Vagina (tissue), 2 donors: Measurements from ENCODE around the gene TGFB2.

Source experiments
- POLR2A ChIP-seq, 2 donors: fragments of 450-650 bp; IDR thresholded peaks; one replicate each; pipeline ENCODE4 v1.6.1; 2017; ENCODE audit warnings: antibody characterized with exemption in 2 of 2, mild to moderate bottlenecking in 2 of 2, moderate library complexity in 2 of 2
- POLR2AphosphoS5 ChIP-seq, 2 donors: sonication (generic); formaldehyde crosslinking; IDR thresholded peaks; one replicate each; pipeline ENCODE4 v1.9.0; 2017; ENCODE audit warnings: antibody characterized with exemption in 2 of 2, mild to moderate bottlenecking in 2 of 2, low read depth in 1 of 2; ENCODE audit not compliant: insufficient read depth in 1 of 2
- TF ChIP-seq, protein P1 (sequence below), 3 experiments: fragments of 450-650 bp in 2 of 3; fragments of 200-600 bp in 1 of 3; sonication (generic) in 1 of 3; IDR thresholded peaks; one replicate each; pipeline ENCODE4 v1.5.1; 2017 to 2019; ENCODE audit warnings: antibody characterized with exemption in 3 of 3, mild to moderate bottlenecking in 2 of 3, moderate library complexity in 2 of 3

- TF ChIP-seq, protein P1, sequence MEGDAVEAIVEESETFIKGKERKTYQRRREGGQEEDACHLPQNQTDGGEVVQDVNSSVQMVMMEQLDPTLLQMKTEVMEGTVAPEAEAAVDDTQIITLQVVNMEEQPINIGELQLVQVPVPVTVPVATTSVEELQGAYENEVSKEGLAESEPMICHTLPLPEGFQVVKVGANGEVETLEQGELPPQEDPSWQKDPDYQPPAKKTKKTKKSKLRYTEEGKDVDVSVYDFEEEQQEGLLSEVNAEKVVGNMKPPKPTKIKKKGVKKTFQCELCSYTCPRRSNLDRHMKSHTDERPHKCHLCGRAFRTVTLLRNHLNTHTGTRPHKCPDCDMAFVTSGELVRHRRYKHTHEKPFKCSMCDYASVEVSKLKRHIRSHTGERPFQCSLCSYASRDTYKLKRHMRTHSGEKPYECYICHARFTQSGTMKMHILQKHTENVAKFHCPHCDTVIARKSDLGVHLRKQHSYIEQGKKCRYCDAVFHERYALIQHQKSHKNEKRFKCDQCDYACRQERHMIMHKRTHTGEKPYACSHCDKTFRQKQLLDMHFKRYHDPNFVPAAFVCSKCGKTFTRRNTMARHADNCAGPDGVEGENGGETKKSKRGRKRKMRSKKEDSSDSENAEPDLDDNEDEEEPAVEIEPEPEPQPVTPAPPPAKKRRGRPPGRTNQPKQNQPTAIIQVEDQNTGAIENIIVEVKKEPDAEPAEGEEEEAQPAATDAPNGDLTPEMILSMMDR (IDR thresholded peaks at IDR 0.05): no peak
- TF ChIP-seq POLR2AphosphoS5 (IDR thresholded peaks at IDR 0.05; ENCODE audit: insufficient read depth in 1 of 2, low read depth in 1 of 2) (no peak), POLR2A (IDR thresholded peaks at IDR 0.05) (no peak)
These were observed 90.4 kb downstream of the TGFB2 start for GRCh38 chr1:218435528-218435927.
